ENCODE data around the gene SERPINH1.

DNA sequence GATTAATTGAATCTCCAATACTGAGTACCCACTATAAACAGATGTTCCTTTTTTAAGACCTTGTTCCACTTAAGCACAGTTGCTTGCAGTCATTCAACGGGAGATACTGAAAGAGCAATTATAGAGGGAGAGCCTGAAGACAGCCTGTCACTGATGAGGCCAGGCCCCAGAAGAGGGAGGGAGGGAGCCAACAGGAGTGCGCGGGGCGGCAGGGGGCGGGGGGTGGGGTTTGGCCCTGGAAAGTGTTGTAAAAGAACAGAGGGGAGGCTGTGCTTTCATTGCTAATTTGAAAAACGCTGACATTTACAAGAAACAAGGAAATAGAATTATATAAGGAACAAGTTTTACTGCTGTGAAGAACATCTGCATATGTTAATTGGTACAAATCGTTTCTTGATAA lies 53.7 kb downstream of the SERPINH1 start:
- TF ChIP-seq POLR2A (IDR thresholded peaks at IDR 0.05) (no peak), CTCF (IDR thresholded peaks at IDR 0.05) (no peak)
